ENCODE measurements around the gene AQP12B.

DNA sequence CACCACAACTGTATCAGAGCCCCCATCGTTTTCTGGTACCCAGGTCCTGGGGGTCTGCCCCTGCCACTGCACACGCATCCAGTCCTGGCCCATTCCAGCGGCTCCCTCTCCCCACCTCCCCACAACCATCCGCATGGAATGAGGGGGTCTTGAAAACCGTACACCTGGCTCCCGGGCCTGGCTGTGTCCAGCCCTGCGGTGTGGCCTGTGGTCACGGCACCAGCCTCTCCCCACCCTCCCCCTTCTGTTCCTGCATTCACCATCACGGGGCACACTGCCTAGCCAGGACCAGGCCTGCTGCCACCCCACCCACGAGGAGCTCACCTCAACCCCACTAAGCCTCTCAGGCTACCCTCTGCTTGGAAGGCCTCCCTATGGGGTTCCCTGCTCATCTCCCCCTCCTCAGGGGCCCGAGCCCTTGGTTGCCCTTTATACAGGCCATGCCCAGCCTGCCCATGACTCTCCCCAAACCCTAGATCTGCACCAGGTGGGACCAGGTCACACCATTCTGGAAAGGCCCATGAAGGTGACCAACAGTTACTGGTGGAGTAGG, 46.0 kb downstream of the AQP12B start:
- no peak for TF ChIP-seq GATA2 (IDR thresholded peaks at IDR 0.05; ENCODE audit: low read depth, low read length)
- TF ChIP-seq GATA3 (IDR thresholded peaks at IDR 0.05; ENCODE audit: low read depth, low read length), result no peak

All from SH-SY5Y (cell line).